ENCODE results near the gene F5.
A peak's percentile ranks its signal among the peaks of the same experiment; 100 is the strongest.
"Not testable (repeated sequence)": the region's sequence is repeated elsewhere in the genome, so short reads cannot be mapped to it uniquely, and the experiment has no call there.

F5 gene

GRCh38 chr1:169508432-169509338 is 77.6 kb downstream of the F5 start:
- no peak for DNase-seq (ENCODE audit: low read depth)

GRCh38 chr1:169507413-169507812 is 78.9 kb downstream of the F5 start:
- no peak for DNase-seq (ENCODE audit: low read depth)

- not testable (repeated sequence) for DNase-seq (ENCODE audit: low read depth)
Measured at GRCh38 chr1:169503601-169504000, 82.7 kb downstream of the F5 start.

- DNase-seq (ENCODE audit: low read depth): no peak
Measured at GRCh38 chr1:169499807-169500206, 86.5 kb downstream of the F5 start.

- no peak for DNase-seq (ENCODE audit: low read depth)
Measured at GRCh38 chr1:169497317-169497716, 89.0 kb downstream of the F5 start.

- no peak for DNase-seq (ENCODE audit: low read depth)
Measured at GRCh38 chr1:169495916-169496315, 90.4 kb downstream of the F5 start.

GRCh38 chr1:169495046-169495775 is 91.1 kb downstream of the F5 start:
- no peak for DNase-seq (ENCODE audit: low read depth)

- DNase-seq (ENCODE audit: low read depth): no peak
Measured at GRCh38 chr1:169494343-169494742, 91.9 kb downstream of the F5 start.

- DNase-seq (ENCODE audit: low read depth): no peak
Measured at GRCh38 chr1:169493251-169493650, 93.0 kb downstream of the F5 start.

- no peak for DNase-seq (ENCODE audit: low read depth)
Measured at GRCh38 chr1:169491845-169492281, 94.4 kb downstream of the F5 start.

- no peak for DNase-seq (ENCODE audit: low read depth)
Measured at GRCh38 chr1:169488157-169488556, 98.1 kb downstream of the F5 start.

GRCh38 chr1:169487561-169487960 is 98.7 kb downstream of the F5 start:
- no peak for DNase-seq (ENCODE audit: low read depth)

- no peak for DNase-seq (ENCODE audit: low read depth)
Measured at GRCh38 chr1:169487133-169487532, 99.1 kb downstream of the F5 start.

GRCh38 chr1:169486281-169487051 is 99.8 kb downstream of the F5 start:
- DNase-seq (ENCODE audit: low read depth): peak; percentile 60

- peak; percentile 99 for DNase-seq (ENCODE audit: low read depth)
Measured at GRCh38 chr1:169485431-169486280, 100.6 kb downstream of the F5 start, which contains the start of gene SLC19A2. Gene SLC19A2, minus strand, starts transcription at chr1:169485944. Its CDS starts 178 bp downstream, at chr1:169485766.

GRCh38 chr1:169484683-169485430 is 101.4 kb downstream of the F5 start:
- DNase-seq (ENCODE audit: low read depth): peak; percentile 66

GRCh38 chr1:169484101-169484500 is 102.2 kb downstream of the F5 start:
- no peak for DNase-seq (ENCODE audit: low read depth)

- DNase-seq (ENCODE audit: low read depth): peak; percentile 18
Measured at GRCh38 chr1:169483500-169483966, 102.7 kb downstream of the F5 start.

GRCh38 chr1:169479363-169480066 is 106.8 kb downstream of the F5 start:
- no peak for DNase-seq (ENCODE audit: low read depth)
